RWPE1 (cell line): ENCODE measurements around the gene NXPH3.

Experiments used
- CTCF ChIA-PET: fragments of 350-600 bp; sonication (Branson Sonifier 250); formaldehyde crosslinking; extraction: SDS; loops from one replicate; lab custom pipeline; 2021; lab: Yijun Ruan, JAX
- POLR2A ChIA-PET: fragments of 400-600 bp; formaldehyde crosslinking; extraction: SDS; loops from one replicate; lab custom pipeline; 2020; ENCODE audit warnings: antibody characterized with exemption; ENCODE audit not compliant: low non-redundant PET; lab: Yijun Ruan, JAX
- DNase-seq: peaks from one replicate; pipeline ENCODE4 v3.0.0; 2012; ENCODE audit warnings: low spot score
- H3K27ac ChIP-seq: fragments of 450-650 bp; 2 replicates; pipeline ENCODE4 v1.5.1; 2017
- TF ChIP-seq, protein P1 (sequence below): fragments of 450-650 bp; conservative IDR thresholded peaks from 2 replicates; pipeline ENCODE4 v1.5.1; 2017; ENCODE audit warnings: low read depth, mild to moderate bottlenecking

Gene NXPH3

DNA sequence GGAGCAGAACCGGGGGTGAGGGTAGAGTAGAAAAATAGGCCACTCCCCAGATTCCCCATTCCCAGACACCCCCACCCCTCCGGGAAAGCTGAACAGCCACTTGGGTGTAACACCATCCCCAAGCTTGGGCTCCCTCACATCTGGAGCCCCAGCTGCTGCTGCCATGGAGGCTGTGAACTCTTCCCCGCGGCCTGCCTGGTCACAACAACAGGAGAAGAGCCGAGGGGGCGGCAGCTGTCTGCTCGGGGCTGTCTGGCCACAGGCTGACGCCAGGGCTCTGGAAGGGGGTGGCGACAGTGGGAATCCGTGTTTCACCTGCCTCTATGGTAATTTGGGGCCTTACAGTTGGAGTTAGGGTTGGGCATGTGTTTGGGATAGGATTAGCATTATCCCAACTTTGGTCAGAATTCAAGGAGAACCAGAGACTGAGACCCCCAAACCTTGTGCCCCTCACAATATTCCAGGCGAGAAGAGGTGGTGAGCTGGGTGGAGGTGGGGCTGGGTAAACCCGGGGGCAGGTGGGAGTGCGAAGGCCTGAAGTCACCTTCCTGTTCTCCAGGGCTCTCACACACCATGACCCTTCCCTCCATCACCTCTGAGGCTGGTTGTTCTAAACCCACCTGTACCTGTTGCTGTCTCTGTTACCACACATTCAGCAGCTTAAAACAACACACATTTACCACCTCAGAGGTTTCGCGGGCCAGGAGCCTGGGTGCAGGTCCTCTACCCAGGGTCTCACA, 29.7 kb upstream of the NXPH3 start:
- TF ChIP-seq, protein P1, sequence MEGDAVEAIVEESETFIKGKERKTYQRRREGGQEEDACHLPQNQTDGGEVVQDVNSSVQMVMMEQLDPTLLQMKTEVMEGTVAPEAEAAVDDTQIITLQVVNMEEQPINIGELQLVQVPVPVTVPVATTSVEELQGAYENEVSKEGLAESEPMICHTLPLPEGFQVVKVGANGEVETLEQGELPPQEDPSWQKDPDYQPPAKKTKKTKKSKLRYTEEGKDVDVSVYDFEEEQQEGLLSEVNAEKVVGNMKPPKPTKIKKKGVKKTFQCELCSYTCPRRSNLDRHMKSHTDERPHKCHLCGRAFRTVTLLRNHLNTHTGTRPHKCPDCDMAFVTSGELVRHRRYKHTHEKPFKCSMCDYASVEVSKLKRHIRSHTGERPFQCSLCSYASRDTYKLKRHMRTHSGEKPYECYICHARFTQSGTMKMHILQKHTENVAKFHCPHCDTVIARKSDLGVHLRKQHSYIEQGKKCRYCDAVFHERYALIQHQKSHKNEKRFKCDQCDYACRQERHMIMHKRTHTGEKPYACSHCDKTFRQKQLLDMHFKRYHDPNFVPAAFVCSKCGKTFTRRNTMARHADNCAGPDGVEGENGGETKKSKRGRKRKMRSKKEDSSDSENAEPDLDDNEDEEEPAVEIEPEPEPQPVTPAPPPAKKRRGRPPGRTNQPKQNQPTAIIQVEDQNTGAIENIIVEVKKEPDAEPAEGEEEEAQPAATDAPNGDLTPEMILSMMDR: no peak
- POLR2A ChIA-PET: interaction anchor here (0.6 kb wide), 1 partner anchor 31 kb away, joined by 3 read pairs; no protein-coding TSS in a partner anchor
- no peak for DNase-seq
- H3K27ac ChIP-seq: no peak overlapping the region
- CTCF ChIA-PET: interaction anchor here (1.0 to 2.4 kb wide), 3 partner anchors 10 to 138 kb away, joined by 3 to 14 read pairs (median 6); no protein-coding TSS in a partner anchor

DNA sequence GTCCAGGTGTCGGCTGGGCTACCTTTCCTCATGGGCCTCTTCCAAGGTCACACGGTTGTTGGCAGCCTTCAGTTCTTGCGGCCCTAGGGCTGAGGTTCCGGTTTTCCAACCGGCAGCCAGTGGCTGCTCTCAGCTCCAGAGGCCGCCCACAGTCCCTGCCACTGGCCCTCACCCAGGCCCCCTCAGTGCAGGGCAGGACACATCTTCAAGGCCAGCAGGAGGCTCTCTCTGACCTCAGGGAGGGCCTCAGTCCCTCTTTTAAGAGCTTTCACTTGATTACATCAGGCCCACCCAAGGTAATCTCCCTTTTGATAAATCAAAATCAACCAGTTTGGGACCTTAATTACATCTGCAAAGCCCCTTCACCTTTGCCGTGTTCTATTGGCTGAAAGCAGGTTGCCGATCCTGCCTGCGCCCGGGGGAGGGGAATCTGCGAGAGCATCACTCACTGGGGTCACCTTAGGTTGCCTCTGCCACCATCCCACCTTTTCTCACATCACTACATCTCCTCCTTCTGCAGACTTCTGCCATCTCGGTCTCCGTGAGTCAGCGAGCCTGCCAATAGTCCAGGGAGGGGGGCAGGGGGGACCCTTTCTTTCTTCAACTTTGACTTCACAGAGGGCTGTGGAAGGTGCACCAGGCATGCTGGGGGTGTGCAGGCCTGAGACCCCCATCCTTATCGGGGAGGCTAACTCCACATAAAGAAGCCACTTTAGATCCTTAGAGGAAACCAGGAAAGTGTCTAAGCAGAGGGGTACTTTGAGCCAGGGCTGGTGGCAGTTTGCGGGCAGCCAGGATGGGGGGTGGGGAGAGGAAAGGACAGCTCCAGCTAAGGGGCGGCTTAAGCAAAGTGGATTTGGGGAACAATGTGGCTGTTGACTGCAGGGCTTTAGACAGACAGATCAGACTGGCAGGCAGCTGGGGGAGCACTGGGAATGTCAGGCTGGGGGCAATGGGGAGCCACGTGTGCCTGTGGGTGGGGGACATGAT, 28.8 kb upstream of the NXPH3 start:
- CTCF ChIA-PET: interaction anchor here (1.0 to 2.4 kb wide), 5 partner anchors 9 to 139 kb away, joined by 3 to 14 read pairs (median 6); no protein-coding TSS in a partner anchor
- no peak for DNase-seq
- POLR2A ChIA-PET: no interaction called here
- TF ChIP-seq, protein P1: no peak
- no peak overlapping the region for H3K27ac ChIP-seq

DNA sequence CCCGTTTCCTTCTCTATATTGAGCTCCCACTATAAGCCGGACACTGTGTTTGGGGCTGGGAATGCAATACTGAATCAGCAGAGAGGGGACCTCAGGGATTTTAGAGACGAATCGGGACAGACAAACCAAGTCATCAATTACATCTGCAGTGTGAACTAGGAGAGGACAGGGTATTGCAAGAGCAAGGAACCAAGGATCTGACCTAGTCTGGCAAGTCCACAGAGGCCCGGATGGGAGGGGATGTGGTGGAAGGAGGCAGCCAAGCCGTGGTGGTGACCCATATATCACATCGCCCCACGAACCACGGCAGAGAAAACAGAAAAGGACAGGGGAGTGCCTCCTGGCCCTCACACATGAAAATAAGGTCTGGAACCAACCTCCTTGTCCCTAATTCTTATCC, 28.1 kb upstream of the NXPH3 start:
- H3K27ac ChIP-seq: no peak overlapping the region
- TF ChIP-seq, protein P1: no peak
- POLR2A ChIA-PET: no interaction called here
- CTCF ChIA-PET: interaction anchor here (1.1 to 1.3 kb wide), 2 partner anchors 18 to 51 kb away, joined by 4 to 6 read pairs; no protein-coding TSS in a partner anchor
- no peak for DNase-seq

DNA sequence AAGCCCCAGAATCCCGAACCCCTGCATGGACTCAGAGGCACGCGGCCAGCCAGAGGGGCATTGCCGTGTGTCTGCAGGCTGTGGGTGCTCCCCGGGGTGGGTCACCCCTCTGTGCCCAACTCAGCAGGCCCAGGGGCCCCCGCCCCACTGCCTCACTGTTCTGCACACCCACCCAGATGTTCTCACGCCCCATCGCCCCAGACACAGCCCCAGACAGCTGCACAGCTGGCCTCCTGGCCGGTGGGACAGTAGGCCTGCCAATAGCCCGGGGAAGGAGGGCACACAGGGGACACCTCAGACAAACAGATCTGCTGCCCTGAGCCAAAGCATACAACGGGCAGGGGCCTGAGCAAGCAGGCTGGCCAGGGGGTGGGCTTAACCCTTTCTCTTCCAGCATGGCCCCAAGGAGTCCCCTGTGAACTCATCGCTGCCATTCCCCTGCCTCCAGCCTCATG, 27.6 kb upstream of the NXPH3 start:
- no peak for DNase-seq
- no peak overlapping the region for H3K27ac ChIP-seq
- CTCF ChIA-PET: interaction anchor here (0.6 to 1.3 kb wide), 4 partner anchors 14 to 56 kb away, joined by 3 to 6 read pairs (median 4); no protein-coding TSS in a partner anchor
- TF ChIP-seq, protein P1: no peak
- POLR2A ChIA-PET: interaction anchor here (0.5 kb wide), 1 partner anchor 300 kb away, joined by 3 read pairs; no protein-coding TSS in a partner anchor

DNA sequence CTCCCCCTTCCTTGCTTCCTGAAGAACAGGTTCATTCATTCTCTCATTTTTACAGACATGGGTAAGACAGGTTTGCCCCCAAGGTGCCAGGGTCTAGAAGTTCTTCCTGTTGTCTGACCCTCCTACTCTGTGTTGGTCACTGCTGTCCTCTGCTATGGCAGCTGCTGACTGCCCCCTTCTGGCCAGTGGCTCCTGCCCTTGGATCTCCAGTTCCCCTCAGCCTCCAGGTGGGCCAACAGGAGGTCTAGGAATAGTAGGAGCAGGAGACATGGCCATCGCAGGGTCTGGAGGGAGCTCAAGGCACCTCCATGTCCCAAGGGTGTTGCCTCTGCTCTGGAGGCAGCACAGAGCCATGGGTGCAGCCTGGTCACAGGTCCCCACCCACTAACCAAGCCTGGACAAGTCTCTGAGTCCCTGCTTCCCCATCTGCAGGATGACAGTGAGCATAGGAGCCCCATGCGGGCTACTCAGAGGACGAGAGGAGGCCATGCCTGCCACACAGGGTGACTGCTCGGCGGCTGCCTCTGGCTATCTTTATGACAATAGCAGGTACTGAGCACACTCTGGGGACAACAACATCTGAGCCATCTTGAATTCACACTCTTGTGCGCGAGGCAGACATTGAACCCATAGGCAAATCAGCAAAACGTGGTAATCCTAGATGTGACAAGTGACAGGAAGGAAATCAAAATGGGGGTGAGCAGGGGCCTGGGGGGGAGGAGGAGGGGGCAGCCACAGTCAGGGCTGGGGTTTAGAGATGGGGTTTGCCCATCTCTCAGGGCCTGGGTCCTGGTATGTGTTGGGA, 27.0 kb upstream of the NXPH3 start:
- POLR2A ChIA-PET: interaction anchor here (0.5 kb wide), 1 partner anchor 301 kb away, joined by 3 read pairs; no protein-coding TSS in a partner anchor
- CTCF ChIA-PET: interaction anchor here (0.6 to 1.1 kb wide), 3 partner anchors 14 to 72 kb away, joined by 3 to 4 read pairs (median 3); no protein-coding TSS in a partner anchor
- TF ChIP-seq, protein P1: peak; percentile 42
- DNase-seq: no peak
- H3K27ac ChIP-seq: no peak overlapping the region
